ENCODE measurements around the gene ELF4.

Gene ELF4

DNA sequence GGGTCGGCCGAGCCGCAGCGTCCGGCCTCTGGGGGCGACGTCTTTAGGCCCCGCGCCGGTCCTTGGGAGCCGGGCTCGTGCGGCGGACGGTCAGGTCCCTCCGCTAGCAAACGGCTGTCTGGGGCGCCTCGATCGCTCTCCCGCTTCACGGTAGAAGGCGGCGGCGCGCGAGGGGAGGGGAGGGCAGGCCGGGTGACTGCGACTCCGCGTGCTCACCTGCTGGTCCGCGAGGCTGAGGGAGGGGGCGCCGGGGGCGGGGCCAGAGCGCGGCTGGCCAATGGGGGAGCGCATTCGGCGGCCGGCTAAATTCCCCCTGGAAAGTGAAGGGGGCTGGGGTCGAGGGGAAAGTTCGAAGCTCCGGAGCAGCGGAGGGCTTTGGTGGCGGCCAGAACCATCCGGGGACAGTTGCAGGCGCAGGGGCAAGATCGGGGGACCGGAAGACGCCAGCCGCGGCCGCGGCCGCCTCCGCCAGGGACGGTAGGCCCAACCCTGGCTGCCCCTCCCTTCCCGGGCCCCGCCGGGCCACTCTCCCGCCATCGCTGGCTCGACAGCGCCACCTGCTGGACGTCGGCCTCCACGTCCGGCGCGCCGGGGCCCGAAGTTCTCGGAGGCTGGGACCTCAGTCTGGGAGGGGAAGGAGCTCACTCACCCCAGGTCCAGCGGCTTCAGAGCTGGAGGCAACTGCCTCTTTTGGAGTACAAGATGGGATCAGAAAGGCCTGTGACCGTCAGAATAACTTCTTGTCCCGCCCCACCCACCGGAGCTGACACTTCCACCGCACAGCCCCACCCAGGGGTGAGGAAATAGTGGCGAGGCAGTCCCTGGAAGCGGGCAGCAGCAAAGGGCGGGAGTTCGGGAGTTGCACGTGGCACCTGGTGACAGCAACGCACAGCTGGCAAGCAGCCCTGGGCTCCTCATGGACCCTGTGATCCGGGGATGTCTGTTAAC is 49.9 kb downstream of the ELF4 start (continued):
- peak; percentile 26; the same call in 1 of the 2 replicates for TF ChIP-seq ZFHX2 (tag by site-specific recombination; conservative IDR thresholded peaks at IDR 0.05)
- TF ChIP-seq ZNF692 (tag by site-specific recombination; IDR thresholded peaks at IDR 0.05) = peak; percentile 85

GRCh38 chrX:130058652-130059051 is 51.6 kb downstream of the ELF4 start:
- Histone ChIP-seq H3K36me3 (ENCODE audit: control insufficient read depth in 2 of 2, insufficient read depth in 1 of 2, low read length in 2 of 2) (peaks cover 6 to 20% of the 10 kb centered on the region in 2 experiments), H3K4me3 (ENCODE audit: low read depth, low read length) (no peak overlapping the region), H3K4me1 (ENCODE audit: control insufficient read depth, insufficient read depth, low read length) (no peaks in the 10 kb centered on the region), H3K9me3 (ENCODE audit: control insufficient read depth, insufficient read depth, low read depth, low read length) (no peaks in the 10 kb centered on the region), H3K27ac (ENCODE audit: extremely low read depth, low read depth, low read length) (no peak overlapping the region)
- TF ChIP-seq, protein P1, sequence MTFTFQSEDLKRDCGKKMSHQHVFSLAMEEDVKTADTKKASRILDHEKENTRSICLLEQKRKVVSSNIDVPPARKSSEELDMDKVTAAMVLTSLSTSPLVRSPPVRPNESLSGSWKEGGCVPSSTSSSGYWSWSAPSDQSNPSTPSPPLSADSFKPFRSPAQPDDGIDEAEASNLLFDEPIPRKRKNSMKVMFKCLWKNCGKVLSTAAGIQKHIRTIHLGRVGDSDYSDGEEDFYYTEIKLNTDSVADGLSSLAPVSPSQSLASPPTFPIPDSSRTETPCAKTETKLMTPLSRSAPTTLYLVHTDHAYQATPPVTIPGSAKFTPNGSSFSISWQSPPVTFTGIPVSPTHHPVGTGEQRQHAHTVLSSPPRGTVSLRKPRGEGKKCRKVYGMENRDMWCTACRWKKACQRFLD (tag by site-specific recombination; IDR thresholded peaks at IDR 0.05) = no peak
- TF ChIP-seq ZNF473 (tag by site-specific recombination; IDR thresholded peaks at IDR 0.05) (no peak), ZNF571 (tag by site-specific recombination; IDR thresholded peaks at IDR 0.05) (no peak), KLF9 (tag by site-specific recombination; IDR thresholded peaks at IDR 0.05; ENCODE audit: low read depth) (no peak), PRDM10 (tag by site-specific recombination; IDR thresholded peaks at IDR 0.05) (no peak), ZNF211 (tag by site-specific recombination; IDR thresholded peaks at IDR 0.05; ENCODE audit: low read depth) (no peak), ZNF311 (tag by site-specific recombination; IDR thresholded peaks at IDR 0.05; ENCODE audit: borderline replicate concordance) (no peak), GFI1B (tag by site-specific recombination; IDR thresholded peaks at IDR 0.05) (no peak)
- TF ChIP-seq, protein P2, sequence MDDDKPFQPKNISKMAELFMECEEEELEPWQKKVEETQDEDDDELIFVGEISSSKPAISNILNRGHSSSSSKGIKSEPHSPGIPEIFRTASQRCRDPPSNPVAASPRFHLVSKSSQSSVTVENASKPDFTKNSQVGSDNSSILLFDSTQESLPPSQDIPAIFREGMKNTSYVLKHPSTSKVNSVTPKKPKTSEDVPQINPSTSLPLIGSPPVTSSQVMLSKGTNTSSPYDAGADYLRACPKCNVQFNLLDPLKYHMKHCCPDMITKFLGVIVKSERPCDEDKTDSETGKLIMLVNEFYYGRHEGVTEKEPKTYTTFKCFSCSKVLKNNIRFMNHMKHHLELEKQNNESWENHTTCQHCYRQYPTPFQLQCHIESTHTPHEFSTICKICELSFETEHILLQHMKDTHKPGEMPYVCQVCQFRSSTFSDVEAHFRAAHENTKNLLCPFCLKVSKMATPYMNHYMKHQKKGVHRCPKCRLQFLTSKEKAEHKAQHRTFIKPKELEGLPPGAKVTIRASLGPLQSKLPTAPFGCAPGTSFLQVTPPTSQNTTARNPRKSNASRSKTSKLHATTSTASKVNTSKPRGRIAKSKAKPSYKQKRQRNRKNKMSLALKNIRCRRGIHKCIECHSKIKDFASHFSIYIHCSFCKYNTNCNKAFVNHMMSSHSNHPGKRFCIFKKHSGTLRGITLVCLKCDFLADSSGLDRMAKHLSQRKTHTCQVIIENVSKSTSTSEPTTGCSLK (tag by site-specific recombination; IDR thresholded peaks at IDR 0.05) = no peak
- ChIA-PET POLR2A (no interaction called here), CTCF (interaction anchor here (0.6 to 1.6 kb wide), 2 partner anchors 61 to 133 kb away, joined by 3 to 8 read pairs; no protein-coding TSS in a partner anchor)

GRCh38 chrX:130057209-130057608 is 53.1 kb downstream of the ELF4 start:
- TF ChIP-seq ZBTB8A (tag by site-specific recombination; IDR thresholded peaks at IDR 0.05) (no peak), ZNF146 (tag by site-specific recombination; IDR thresholded peaks at IDR 0.05) (no peak), TSHZ1 (tag by site-specific recombination; IDR thresholded peaks at IDR 0.05; ENCODE audit: borderline replicate concordance) (no peak), ZNF626 (tag by site-specific recombination; IDR thresholded peaks at IDR 0.05) (no peak), ZBTB17 (tag by site-specific recombination; IDR thresholded peaks at IDR 0.05) (0 out of 2 replicates have a peak, but pooled peaks have one; percentile 15), ZNF792 (tag by site-specific recombination; IDR thresholded peaks at IDR 0.05) (no peak), ZNF843 (tag by site-specific recombination; IDR thresholded peaks at IDR 0.05) (no peak)
- POLR2A ChIA-PET = no interaction called here
- Histone ChIP-seq H3K4me1 (ENCODE audit: control insufficient read depth, insufficient read depth, low read length) (no peaks in the 10 kb centered on the region), H3K4me3 (ENCODE audit: low read depth, low read length) (no peak overlapping the region), H3K9me3 (ENCODE audit: control insufficient read depth, insufficient read depth, low read depth, low read length) (no peaks in the 10 kb centered on the region), H3K36me3 (ENCODE audit: control insufficient read depth in 2 of 2, insufficient read depth in 1 of 2, low read length in 2 of 2) (peaks cover 14 to 33% of the 10 kb centered on the region in 2 experiments), H3K27ac (ENCODE audit: extremely low read depth, low read depth, low read length) (no peak overlapping the region)
- CTCF ChIA-PET = interaction anchor here (0.7 kb wide), 2 partner anchors 10 to 135 kb away, joined by 3 read pairs; no protein-coding TSS in a partner anchor
